PC-9 (cell line): ENCODE measurements around the gene CA4. TPM values are rescaled to one million over a fixed set of nuclear protein-coding genes. Genes with fewer than 3 reads are reported as not detected.

Experiments used
- BruUV-seq: library from RNA; stranded (reverse); fragments of 400-500 nt; replicated peaks from 2 replicates; lab custom pipeline; 2021; lab: Mats Ljungman, UMichigan
- CTCF ChIA-PET: fragments of 300-600 bp; sonication (Branson Sonifier 250); formaldehyde crosslinking; loops from one replicate; lab custom pipeline; 2022; ENCODE audit warnings: antibody characterized with exemption; lab: Charles Lee
- POLR2A ChIA-PET: fragments of 300-600 bp; sonication (Branson Sonifier 250); formaldehyde crosslinking; loops from one replicate; lab custom pipeline; 2022; ENCODE audit warnings: antibody characterized with exemption; ENCODE audit not compliant: unreplicated experiment; lab: Charles Lee
- DNase-seq, 2 experiments: peaks; one replicate each; pipeline versions ENCODE4 v3.0.0 to v3.0.0-alpha.2; 2015 to 2022; ENCODE audit warnings: mixed read lengths in 1 of 2
- H2AFZ ChIP-seq: fragments of 200-600 bp; sonication (generic); 2 replicates; pipeline ENCODE4 v1.8.1; 2017; ENCODE audit warnings: antibody characterized with exemption
- H3F3A ChIP-seq: fragments of 200-600 bp; sonication (generic); 2 replicates; pipeline ENCODE4 v1.8.1; 2017; ENCODE audit warnings: antibody characterized with exemption, mild to moderate bottlenecking, low read depth; ENCODE audit not compliant: insufficient read depth
- H3K27ac ChIP-seq: fragments of 200-600 bp; sonication (generic); 2 replicates; pipeline ENCODE4 v1.6.1; 2016; ENCODE audit warnings: mixed run types
- H3K27me3 ChIP-seq: fragments of 200-600 bp; sonication (generic); 2 replicates; pipeline ENCODE4 v1.6.1; 2016; ENCODE audit warnings: low read depth, mixed run types; ENCODE audit not compliant: insufficient read depth
- H3K36me3 ChIP-seq: fragments of 200-600 bp; sonication (generic); 2 replicates; pipeline ENCODE4 v1.6.1; 2016; ENCODE audit warnings: low read depth, mixed run types
- H3K4me1 ChIP-seq: fragments of 200-600 bp; sonication (generic); replicated peaks from 2 replicates; pipeline ENCODE4 v1.6.1; 2016; ENCODE audit warnings: mixed run types; ENCODE audit not compliant: insufficient read depth
- H3K4me2 ChIP-seq: fragments of 200-600 bp; sonication (generic); 2 replicates; pipeline ENCODE4 v1.6.1; 2017; ENCODE audit warnings: mixed run types
- H3K4me3 ChIP-seq: fragments of 200-600 bp; sonication (generic); 2 replicates; pipeline ENCODE4 v1.6.1; 2016; ENCODE audit warnings: mixed run types
- H3K79me2 ChIP-seq: fragments of 200-600 bp; sonication (generic); 2 replicates; pipeline ENCODE4 v1.6.1; 2017; ENCODE audit warnings: low read depth, mixed run types
- H3K9me2 ChIP-seq: fragments of 200-600 bp; sonication (generic); 2 replicates; pipeline ENCODE4 v1.8.1; 2017; ENCODE audit warnings: mild to moderate bottlenecking; ENCODE audit not compliant: insufficient read depth
- H3K9me3 ChIP-seq: fragments of 200-600 bp; sonication (generic); 2 replicates; pipeline ENCODE4 v1.8.1; 2016; ENCODE audit warnings: low read depth; ENCODE audit not compliant: insufficient read depth
- H4K20me1 ChIP-seq: fragments of 200-600 bp; sonication (generic); 2 replicates; pipeline ENCODE4 v1.8.1; 2017; ENCODE audit not compliant: insufficient read depth
- EZH2 ChIP-seq: fragments of 200-600 bp; sonication (generic); IDR thresholded peaks from 2 replicates; pipeline ENCODE4 v1.8.0; 2017; ENCODE audit warnings: antibody characterized with exemption, low read depth
- intact Hi-C: fragments of 100-400 bp; cut with micrococcal nuclease; formaldehyde crosslinking; loops from one replicate; pipeline ENCODE4 v1.10.0; 2022; ENCODE audit not compliant: unreplicated experiment
- total RNA-seq: library from RNA; stranded (reverse); gene quantifications from 2 replicates; pipeline ENCODE4 v1.2.3, GENCODE V29; 2021
- TF ChIP-seq, protein P1 (sequence below): fragments of 200-600 bp; sonication (generic); conservative IDR thresholded peaks from 2 replicates; pipeline ENCODE4 v1.6.1; 2017; ENCODE audit warnings: mixed run types, antibody characterized with exemption, mild to moderate bottlenecking, moderate library complexity

Gene CA4
- total RNA-seq, 1 experiment from 2014 or later = not detected

DNA sequence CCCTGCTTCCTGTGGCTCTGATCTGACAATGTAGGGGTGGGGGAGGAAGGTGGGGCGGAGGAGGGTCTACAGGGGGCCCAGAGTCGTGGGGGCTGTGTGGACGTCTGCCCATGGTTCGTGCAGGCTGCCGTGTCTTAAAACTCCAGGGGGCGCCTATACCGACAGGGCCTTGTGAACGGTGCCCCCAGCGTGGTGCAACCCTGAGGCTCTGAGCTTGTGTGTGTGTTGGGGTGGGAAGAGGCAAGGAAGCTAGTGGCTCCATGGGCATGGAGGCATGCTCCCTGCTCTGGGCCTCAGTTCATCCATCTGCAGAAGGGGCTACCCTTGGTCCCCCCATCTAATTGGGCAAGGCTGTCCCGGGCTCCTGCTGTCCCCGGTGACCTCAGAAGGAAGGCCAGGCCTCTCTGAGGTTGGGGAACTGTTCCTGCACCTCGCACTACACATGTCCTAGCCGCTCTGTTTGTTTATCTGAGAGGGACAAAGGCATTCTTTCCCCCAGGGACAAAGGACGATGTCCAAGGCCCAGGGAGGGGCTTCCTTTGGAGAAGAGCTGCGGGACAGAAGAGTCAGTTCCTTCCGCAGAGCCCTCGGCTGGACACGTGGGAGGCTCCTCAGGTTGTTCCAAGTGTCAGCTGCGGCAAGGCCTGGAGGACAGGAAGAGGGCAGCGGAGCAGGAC lies 13.5 kb downstream of the CA4 start:
- Histone ChIP-seq H4K20me1 (no peaks in the 10 kb centered on the region), H3K27me3 (peaks cover 20% of the 10 kb centered on the region), H3K9me2 (no peaks in the 10 kb centered on the region), H3K4me1 (0 out of 2 replicates have a peak, but pooled peaks cover 7% of the 10 kb centered on the region), H3K27ac (no peak overlapping the region), H3K36me3 (no peaks in the 10 kb centered on the region), H2AFZ (no peak overlapping the region), H3K9me3 (no peaks in the 10 kb centered on the region), H3K4me2 (no peak overlapping the region), H3K79me2 (no peaks in the 10 kb centered on the region), H3K4me3 (no peak overlapping the region), H3F3A (no peaks in the 10 kb centered on the region)
- POLR2A ChIA-PET = interaction anchor here (0.6 kb wide), 1 partner anchor 21 kb away, joined by 7 read pairs; no protein-coding TSS in a partner anchor
- CTCF ChIA-PET = no interaction called here
- DNase-seq = no peak
- intact Hi-C loops = no loop called here
- BruUV-seq = no TSS peak
- TF ChIP-seq, protein P1, sequence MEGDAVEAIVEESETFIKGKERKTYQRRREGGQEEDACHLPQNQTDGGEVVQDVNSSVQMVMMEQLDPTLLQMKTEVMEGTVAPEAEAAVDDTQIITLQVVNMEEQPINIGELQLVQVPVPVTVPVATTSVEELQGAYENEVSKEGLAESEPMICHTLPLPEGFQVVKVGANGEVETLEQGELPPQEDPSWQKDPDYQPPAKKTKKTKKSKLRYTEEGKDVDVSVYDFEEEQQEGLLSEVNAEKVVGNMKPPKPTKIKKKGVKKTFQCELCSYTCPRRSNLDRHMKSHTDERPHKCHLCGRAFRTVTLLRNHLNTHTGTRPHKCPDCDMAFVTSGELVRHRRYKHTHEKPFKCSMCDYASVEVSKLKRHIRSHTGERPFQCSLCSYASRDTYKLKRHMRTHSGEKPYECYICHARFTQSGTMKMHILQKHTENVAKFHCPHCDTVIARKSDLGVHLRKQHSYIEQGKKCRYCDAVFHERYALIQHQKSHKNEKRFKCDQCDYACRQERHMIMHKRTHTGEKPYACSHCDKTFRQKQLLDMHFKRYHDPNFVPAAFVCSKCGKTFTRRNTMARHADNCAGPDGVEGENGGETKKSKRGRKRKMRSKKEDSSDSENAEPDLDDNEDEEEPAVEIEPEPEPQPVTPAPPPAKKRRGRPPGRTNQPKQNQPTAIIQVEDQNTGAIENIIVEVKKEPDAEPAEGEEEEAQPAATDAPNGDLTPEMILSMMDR = no peak
- no peak for TF ChIP-seq EZH2

DNA sequence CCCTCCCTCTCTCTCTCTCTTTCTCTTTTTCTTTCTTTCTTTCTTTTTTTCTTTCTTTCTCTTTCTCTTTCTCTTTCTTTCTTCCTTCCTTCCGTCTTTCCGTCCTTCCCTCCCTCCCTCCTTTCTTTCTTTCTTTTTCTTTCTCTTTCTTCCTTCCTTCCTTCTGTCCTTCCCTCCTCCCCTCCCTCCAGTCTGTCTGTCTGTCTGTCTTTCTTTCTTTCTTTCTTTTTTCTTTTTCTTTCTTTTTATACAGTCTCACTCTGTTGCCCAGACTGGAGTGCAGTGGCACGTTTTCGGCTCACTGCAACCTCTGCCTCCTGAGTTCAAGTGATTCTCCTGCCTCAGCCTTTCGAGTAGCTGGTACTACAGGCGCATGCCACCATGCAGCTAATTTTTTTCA lies 14.4 kb downstream of the CA4 start:
- Histone ChIP-seq H3K27ac (no peak overlapping the region), H3K79me2 (no peaks in the 10 kb centered on the region), H3F3A (no peaks in the 10 kb centered on the region), H3K4me2 (no peak overlapping the region), H3K9me3 (no peaks in the 10 kb centered on the region), H3K4me3 (no peak overlapping the region), H3K27me3 (peaks cover 12% of the 10 kb centered on the region), H3K4me1 (peaks cover 12% of the 10 kb centered on the region), H3K36me3 (no peaks in the 10 kb centered on the region), H2AFZ (no peak overlapping the region), H3K9me2 (no peaks in the 10 kb centered on the region), H4K20me1 (no peaks in the 10 kb centered on the region)
- no TSS peak for BruUV-seq
- TF ChIP-seq, protein P1 = no peak
- no peak for TF ChIP-seq EZH2
- POLR2A ChIA-PET = no interaction called here
- CTCF ChIA-PET = no interaction called here
- intact Hi-C loops = no loop called here
- DNase-seq = no peak

DNA sequence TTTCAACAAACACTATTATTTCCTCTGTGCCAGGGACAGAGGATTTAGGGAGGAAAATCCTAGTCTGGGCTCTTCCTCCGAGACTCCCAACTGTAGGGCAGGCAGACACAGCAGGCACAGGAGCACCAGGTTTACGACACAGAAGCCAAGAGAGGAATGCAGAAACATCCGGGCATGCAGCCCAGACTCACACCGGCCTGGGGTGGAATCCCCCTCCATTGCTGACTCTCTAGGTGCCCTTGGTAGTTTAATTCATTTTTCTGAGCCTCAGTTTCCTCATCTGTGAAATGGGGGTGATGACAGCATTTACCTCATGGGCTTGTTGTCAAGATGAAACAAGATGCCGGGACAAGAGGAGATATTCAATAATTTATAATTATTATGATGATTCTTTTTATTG lies 14.9 kb downstream of the CA4 start:
- Histone ChIP-seq H3K4me2 (no peak overlapping the region), H4K20me1 (no peaks in the 10 kb centered on the region), H3K9me2 (no peaks in the 10 kb centered on the region), H3K9me3 (no peaks in the 10 kb centered on the region), H3K79me2 (no peaks in the 10 kb centered on the region), H3K36me3 (no peaks in the 10 kb centered on the region), H3K4me3 (no peak overlapping the region), H2AFZ (no peak overlapping the region), H3K27ac (no peak overlapping the region), H3F3A (no peaks in the 10 kb centered on the region), H3K27me3 (peaks cover 7% of the 10 kb centered on the region), H3K4me1 (peaks cover 12% of the 10 kb centered on the region)
- ChIA-PET POLR2A (no interaction called here), CTCF (no interaction called here)
- TF ChIP-seq, protein P1 = no peak
- no peak for TF ChIP-seq EZH2
- intact Hi-C loops = no loop called here
- no peak for DNase-seq
- no TSS peak for BruUV-seq
